ENCODE data around the gene SH3GL1.

DNA sequence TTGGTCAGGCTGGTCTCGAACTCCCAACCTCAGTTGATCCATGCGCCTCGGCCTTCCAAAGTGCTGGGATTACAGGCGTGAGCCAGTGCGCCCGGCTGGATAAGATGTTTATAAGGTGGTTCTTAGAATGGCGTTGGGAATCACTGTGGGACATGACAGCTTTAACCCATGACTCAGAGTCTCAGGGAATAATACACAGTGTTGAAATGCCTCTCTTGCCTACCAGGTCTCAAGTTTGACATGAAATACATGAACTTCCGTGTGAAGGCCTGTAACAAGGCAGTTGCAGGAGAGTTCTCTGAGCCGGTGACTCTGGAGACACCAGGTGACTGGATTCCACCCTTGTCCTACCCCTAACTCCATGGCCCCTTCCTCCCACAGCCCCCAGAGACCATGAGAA is 83.4 kb downstream of the SH3GL1 start:
- TF ChIP-seq, protein P1, sequence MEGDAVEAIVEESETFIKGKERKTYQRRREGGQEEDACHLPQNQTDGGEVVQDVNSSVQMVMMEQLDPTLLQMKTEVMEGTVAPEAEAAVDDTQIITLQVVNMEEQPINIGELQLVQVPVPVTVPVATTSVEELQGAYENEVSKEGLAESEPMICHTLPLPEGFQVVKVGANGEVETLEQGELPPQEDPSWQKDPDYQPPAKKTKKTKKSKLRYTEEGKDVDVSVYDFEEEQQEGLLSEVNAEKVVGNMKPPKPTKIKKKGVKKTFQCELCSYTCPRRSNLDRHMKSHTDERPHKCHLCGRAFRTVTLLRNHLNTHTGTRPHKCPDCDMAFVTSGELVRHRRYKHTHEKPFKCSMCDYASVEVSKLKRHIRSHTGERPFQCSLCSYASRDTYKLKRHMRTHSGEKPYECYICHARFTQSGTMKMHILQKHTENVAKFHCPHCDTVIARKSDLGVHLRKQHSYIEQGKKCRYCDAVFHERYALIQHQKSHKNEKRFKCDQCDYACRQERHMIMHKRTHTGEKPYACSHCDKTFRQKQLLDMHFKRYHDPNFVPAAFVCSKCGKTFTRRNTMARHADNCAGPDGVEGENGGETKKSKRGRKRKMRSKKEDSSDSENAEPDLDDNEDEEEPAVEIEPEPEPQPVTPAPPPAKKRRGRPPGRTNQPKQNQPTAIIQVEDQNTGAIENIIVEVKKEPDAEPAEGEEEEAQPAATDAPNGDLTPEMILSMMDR (IDR thresholded peaks at IDR 0.05), result no peak
- no peak for TF ChIP-seq POLR2AphosphoS5 (IDR thresholded peaks at IDR 0.05)
- no peak for TF ChIP-seq POLR2A (IDR thresholded peaks at IDR 0.05)

Data from prostate gland (tissue), 2 donors.